Measurements from ENCODE around the gene CHERP. TPM values are rescaled to one million over a fixed set of nuclear protein-coding genes. Genes with fewer than 3 reads are reported as not detected.

CHERP gene
- total and polyA plus RNA-seq, 2 donors (not counting 1 experiment from before 2014, with no cell fraction given): 2.4 to 6.1 TPM

- TF ChIP-seq, protein P1, sequence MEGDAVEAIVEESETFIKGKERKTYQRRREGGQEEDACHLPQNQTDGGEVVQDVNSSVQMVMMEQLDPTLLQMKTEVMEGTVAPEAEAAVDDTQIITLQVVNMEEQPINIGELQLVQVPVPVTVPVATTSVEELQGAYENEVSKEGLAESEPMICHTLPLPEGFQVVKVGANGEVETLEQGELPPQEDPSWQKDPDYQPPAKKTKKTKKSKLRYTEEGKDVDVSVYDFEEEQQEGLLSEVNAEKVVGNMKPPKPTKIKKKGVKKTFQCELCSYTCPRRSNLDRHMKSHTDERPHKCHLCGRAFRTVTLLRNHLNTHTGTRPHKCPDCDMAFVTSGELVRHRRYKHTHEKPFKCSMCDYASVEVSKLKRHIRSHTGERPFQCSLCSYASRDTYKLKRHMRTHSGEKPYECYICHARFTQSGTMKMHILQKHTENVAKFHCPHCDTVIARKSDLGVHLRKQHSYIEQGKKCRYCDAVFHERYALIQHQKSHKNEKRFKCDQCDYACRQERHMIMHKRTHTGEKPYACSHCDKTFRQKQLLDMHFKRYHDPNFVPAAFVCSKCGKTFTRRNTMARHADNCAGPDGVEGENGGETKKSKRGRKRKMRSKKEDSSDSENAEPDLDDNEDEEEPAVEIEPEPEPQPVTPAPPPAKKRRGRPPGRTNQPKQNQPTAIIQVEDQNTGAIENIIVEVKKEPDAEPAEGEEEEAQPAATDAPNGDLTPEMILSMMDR (conservative IDR thresholded peaks at IDR 0.05 in 1 of 2, IDR thresholded peaks at IDR 0.05 in 1 of 2; ENCODE audit: low read depth in 1 of 2, low read length in 2 of 2): no peak
- TF ChIP-seq EZH2 (IDR thresholded peaks at IDR 0.05; ENCODE audit: low read length, missing control alignments): no peak
- no peaks in the 10 kb centered on the region for H3K27me3 ChIP-seq (ENCODE audit: control insufficient read depth, insufficient read depth, low read length)
- no peak overlapping the region for H2AFZ ChIP-seq (ENCODE audit: low read length)
- H3K4me1 ChIP-seq (ENCODE audit: control insufficient read depth, extremely low read depth, insufficient read depth, low read length): no peaks in the 10 kb centered on the region
- peaks cover 47% of the 10 kb centered on the region for H3K36me3 ChIP-seq (ENCODE audit: control insufficient read depth, insufficient read depth, low read length)
- no peak for DNase-seq (ENCODE audit: low read depth in 2 of 2)
- H3K4me3 ChIP-seq (replicated peaks in 1 of 4; ENCODE audit: control extremely low read depth in 1 of 4, insufficient read depth in 1 of 4, low read depth in 3 of 4, low read length in 4 of 4): no peak overlapping the region
- no peak overlapping the region for H3K4me2 ChIP-seq (ENCODE audit: extremely low read depth, insufficient read depth, low read length)
- no peaks in the 10 kb centered on the region for H3K9me3 ChIP-seq (ENCODE audit: control insufficient read depth, insufficient read depth, low read depth, low read length)
- H3K79me2 ChIP-seq (ENCODE audit: control insufficient read depth, insufficient read depth, low read length): no peaks in the 10 kb centered on the region
- H4K20me1 ChIP-seq (ENCODE audit: control insufficient read depth, extremely low read depth, insufficient read depth, low read length): no peaks in the 10 kb centered on the region
- H3K27ac ChIP-seq (ENCODE audit: insufficient read depth, low read length): no peak overlapping the region
- no peak overlapping the region for H3K9ac ChIP-seq (ENCODE audit: insufficient read depth, low read length)
Measured at GRCh38 chr19:16521715-16522289, 20.4 kb downstream of the CHERP start.

GRCh38 chr19:16520986-16521624 lies 21.1 kb downstream of the CHERP start:
- no peaks in the 10 kb centered on the region for H3K4me1 ChIP-seq (ENCODE audit: control insufficient read depth, extremely low read depth, insufficient read depth, low read length)
- H4K20me1 ChIP-seq (ENCODE audit: control insufficient read depth, extremely low read depth, insufficient read depth, low read length): no peaks in the 10 kb centered on the region
- H3K9ac ChIP-seq (ENCODE audit: insufficient read depth, low read length): no peak overlapping the region
- no peak overlapping the region for H3K27ac ChIP-seq (ENCODE audit: insufficient read depth, low read length)
- H3K4me3 ChIP-seq (replicated peaks in 1 of 4; ENCODE audit: control extremely low read depth in 1 of 4, insufficient read depth in 1 of 4, low read depth in 3 of 4, low read length in 4 of 4): no peak overlapping the region
- no peaks in the 10 kb centered on the region for H3K79me2 ChIP-seq (ENCODE audit: control insufficient read depth, insufficient read depth, low read length)
- no peaks in the 10 kb centered on the region for H3K9me3 ChIP-seq (ENCODE audit: control insufficient read depth, insufficient read depth, low read depth, low read length)
- no peaks in the 10 kb centered on the region for H3K27me3 ChIP-seq (ENCODE audit: control insufficient read depth, insufficient read depth, low read length)
- no peak overlapping the region for H3K4me2 ChIP-seq (ENCODE audit: extremely low read depth, insufficient read depth, low read length)
- H3K36me3 ChIP-seq (ENCODE audit: control insufficient read depth, insufficient read depth, low read length): peaks cover 47% of the 10 kb centered on the region
- TF ChIP-seq, protein P1 (conservative IDR thresholded peaks at IDR 0.05 in 1 of 2, IDR thresholded peaks at IDR 0.05 in 1 of 2; ENCODE audit: low read depth in 1 of 2, low read length in 2 of 2): no peak
- TF ChIP-seq EZH2 (IDR thresholded peaks at IDR 0.05; ENCODE audit: low read length, missing control alignments): no peak
- DNase-seq (ENCODE audit: low read depth in 2 of 2): no peak
- H2AFZ ChIP-seq (ENCODE audit: low read length): no peak overlapping the region

DNA sequence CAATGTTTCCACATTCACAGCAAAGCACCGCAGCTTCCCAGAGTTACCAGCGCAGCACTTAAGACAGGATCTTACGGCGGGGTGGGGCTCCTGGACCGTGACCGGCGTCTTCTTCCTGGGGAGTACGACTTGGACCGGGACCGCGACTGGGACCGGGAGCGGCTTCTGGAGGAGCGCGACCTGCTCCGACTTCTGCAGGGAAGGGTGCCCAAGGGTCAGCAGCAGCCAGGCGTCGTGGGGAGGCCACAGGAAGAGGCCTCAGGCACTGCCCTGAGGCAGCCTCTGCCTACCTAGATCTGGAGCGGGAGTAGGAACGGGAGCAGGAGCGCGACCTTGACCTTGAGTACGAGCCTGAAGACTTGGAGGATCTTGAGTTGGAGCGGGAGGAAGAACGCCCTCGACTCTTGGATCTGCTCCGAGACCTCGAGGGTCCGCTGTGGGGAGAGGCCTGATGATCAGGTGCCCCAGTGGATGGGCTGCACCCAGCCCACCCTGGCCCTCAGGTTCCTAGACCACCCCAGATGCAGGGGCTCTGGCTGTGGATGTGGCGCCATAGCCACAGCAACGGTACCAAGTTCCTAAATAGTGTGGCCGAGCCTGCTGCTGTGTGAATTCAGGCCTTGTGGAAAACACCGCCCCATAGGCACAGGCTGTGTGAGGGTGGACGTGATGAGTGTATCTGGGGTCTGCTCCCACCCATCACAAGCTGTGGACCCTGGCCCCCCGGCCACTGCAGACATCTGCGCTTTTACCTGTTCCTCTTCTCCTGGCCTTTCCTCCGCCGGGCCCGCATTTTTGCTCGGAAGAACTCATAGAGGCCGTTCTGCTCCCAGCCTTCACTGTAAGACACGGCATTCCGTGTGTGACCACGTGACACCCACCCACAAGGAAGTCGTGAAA lies 21.9 kb downstream of the CHERP start:
- H4K20me1 ChIP-seq (ENCODE audit: control insufficient read depth, extremely low read depth, insufficient read depth, low read length): no peaks in the 10 kb centered on the region
- H3K9ac ChIP-seq (ENCODE audit: insufficient read depth, low read length): no peak overlapping the region
- H3K79me2 ChIP-seq (ENCODE audit: control insufficient read depth, insufficient read depth, low read length): no peaks in the 10 kb centered on the region
- H3K27ac ChIP-seq (ENCODE audit: insufficient read depth, low read length): no peak overlapping the region
- no peak overlapping the region for H3K4me3 ChIP-seq (replicated peaks in 1 of 4; ENCODE audit: control extremely low read depth in 1 of 4, insufficient read depth in 1 of 4, low read depth in 3 of 4, low read length in 4 of 4)
- no peak for DNase-seq (ENCODE audit: low read depth in 2 of 2)
- H3K27me3 ChIP-seq (ENCODE audit: control insufficient read depth, insufficient read depth, low read length): no peaks in the 10 kb centered on the region
- TF ChIP-seq, protein P1 (conservative IDR thresholded peaks at IDR 0.05 in 1 of 2, IDR thresholded peaks at IDR 0.05 in 1 of 2; ENCODE audit: low read depth in 1 of 2, low read length in 2 of 2): no peak
- TF ChIP-seq EZH2 (IDR thresholded peaks at IDR 0.05; ENCODE audit: low read length, missing control alignments): no peak
- no peaks in the 10 kb centered on the region for H3K4me1 ChIP-seq (ENCODE audit: control insufficient read depth, extremely low read depth, insufficient read depth, low read length)
- H2AFZ ChIP-seq (ENCODE audit: low read length): no peak overlapping the region
- no peak overlapping the region for H3K4me2 ChIP-seq (ENCODE audit: extremely low read depth, insufficient read depth, low read length)
- no peaks in the 10 kb centered on the region for H3K9me3 ChIP-seq (ENCODE audit: control insufficient read depth, insufficient read depth, low read depth, low read length)
- H3K36me3 ChIP-seq (ENCODE audit: control insufficient read depth, insufficient read depth, low read length): peaks cover 42% of the 10 kb centered on the region
